ENCODE results near the gene MAPK12.

MAPK12 gene

DNA sequence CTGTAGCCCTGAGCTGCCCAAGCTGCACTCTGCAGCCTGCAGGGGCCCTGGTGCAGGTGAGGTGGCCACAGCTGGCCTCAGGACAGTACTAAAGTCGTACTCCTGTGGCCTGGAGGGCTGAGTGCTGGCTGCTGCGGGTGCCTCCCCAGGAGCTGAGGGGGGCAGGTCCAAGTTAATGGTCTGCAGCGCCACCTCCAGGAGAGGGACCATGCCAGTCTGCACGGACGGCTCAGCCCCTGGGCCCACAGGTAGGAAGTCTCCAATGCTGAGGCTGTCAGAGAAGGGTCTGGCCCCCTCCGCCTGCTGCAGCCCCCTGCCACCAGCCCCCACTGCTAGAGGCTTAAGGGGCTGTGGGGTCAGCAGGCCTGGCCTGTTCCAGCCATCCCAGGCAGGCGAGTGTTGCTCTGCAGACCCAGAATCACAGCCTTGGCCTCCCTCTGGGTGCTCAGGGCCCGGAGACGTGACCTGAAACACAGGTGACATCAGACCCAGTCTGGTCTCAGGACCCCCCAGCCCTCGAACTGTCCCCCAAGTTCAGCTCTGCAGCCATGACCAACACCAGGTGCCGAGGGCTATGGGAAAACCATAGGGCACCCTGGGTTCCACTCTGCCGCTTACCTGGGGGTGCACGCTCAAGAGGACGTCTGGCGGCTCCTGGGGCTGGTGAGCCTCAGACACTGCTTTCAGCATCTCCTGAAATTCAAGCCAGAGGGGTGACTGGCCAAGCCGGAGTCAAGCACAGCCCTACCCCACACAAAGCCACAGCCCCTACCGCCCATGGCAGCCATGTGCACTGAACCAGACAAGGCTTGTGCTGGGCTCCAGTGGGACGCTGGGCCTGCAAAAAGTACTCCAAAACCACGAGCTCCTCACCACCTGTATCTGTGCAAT lies 39.8 kb downstream of the MAPK12 start:
- no peak overlapping the region for H3K9ac ChIP-seq (ENCODE audit: low read depth, low read length)
- WGBS: 94% methylated on average over 19 of the region's 19 CpGs

DNA sequence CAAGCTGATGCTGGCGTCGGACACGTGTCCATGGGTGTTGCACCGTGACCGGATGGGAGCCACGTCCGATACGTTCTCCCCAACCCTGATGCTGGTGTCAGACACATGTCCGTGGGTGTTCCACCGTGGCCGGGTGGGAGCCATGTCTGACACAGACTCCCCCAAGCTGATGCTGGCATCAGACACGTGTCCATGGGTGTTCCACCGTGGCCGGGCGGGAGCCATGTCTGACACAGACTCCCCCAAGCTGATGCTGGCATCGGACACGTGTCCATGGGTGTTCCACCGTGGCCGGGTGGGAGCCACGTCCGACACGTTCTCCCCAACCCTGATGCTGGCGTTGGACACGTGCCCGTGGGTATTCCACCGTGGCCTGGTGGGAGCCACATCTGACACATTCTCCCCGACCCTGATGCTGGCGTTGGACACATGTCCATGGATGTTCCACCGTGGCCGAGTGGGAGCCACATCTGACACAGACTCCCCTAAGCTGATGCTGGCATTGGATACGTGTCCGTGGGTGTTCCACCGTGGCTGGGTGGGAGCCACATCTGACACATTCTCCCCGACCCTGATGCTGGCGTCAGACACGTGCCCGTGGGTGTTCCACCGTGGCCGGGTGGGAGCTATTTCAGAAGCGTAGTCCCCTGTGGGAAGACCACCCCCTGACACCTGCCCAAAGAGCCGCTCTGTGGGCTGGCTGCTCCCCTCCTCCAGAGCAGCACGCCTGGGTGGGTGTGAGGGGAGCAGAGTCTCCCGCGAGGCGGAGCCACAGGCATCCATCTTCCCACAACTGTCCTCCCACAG lies 40.7 kb downstream of the MAPK12 start:
- no peak overlapping the region for H3K27ac ChIP-seq (ENCODE audit: low read depth, low read length)
- no peaks in the 10 kb centered on the region for H3K9me3 ChIP-seq (ENCODE audit: insufficient read depth, low read depth, low read length)
- peaks cover 80% of the 10 kb centered on the region for H3K36me3 ChIP-seq (ENCODE audit: insufficient read depth, low read length)
- no peak overlapping the region for H3K9ac ChIP-seq (ENCODE audit: low read depth, low read length)
- 97% methylated on average over 44 of the region's 45 CpGs for WGBS
- H3K27me3 ChIP-seq (ENCODE audit: insufficient read depth, low read length): no peaks in the 10 kb centered on the region
- no peaks in the 10 kb centered on the region for H3K4me1 ChIP-seq (ENCODE audit: insufficient read depth, low read length)
- no peak overlapping the region for H3K4me3 ChIP-seq (ENCODE audit: low read length)

More for the DNA sequence above, 39.8 kb downstream of the MAPK12 start:
- Histone ChIP-seq H3K27ac (ENCODE audit: low read depth, low read length) (no peak overlapping the region), H3K36me3 (ENCODE audit: insufficient read depth, low read length) (peaks cover 71% of the 10 kb centered on the region), H3K9me3 (ENCODE audit: insufficient read depth, low read depth, low read length) (no peaks in the 10 kb centered on the region), H3K4me3 (ENCODE audit: low read length) (no peak overlapping the region), H3K27me3 (ENCODE audit: insufficient read depth, low read length) (no peaks in the 10 kb centered on the region), H3K4me1 (ENCODE audit: insufficient read depth, low read length) (no peaks in the 10 kb centered on the region)

DNA sequence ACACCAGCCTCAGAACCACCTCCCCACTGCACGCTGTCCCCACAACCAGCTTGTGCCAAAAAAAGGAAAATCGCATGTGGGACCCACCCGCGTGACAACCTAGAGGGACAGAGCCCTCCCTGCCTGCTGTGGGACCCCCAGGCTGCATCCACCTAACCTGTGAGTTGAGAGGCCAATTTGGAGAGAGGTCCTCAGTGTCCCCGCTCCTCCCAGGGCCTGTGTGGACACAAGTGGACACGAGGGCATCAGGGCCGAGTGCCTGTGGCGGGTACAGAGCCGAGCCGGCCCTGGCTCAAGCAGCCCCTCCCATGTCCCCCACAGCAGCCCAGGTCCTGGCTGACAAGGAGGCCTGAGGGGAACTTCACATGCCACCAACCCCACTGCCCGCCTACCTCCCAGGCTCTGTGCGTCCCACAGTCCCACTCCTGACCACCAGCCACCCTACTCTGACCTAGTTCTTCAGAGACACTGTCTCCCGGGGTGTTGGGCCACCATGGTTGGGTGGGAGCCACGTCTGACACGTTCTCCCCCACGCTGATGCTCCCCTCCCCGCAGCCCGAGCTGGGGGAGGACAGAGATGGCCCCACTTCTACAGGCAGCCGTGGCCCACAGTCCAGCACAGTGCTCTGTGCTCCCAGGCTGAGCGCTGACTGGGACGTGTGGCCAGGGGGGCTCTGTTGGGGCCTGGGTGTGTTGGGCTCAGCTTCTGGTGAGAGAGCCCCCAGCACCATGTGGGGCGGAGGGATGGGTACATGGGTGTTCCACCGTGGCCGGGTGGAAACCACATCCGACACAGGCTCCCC lies 41.5 kb downstream of the MAPK12 start:
- WGBS: 96% methylated on average over 25 of the region's 25 CpGs
- Histone ChIP-seq H3K4me3 (ENCODE audit: low read length) (no peak overlapping the region), H3K9me3 (ENCODE audit: insufficient read depth, low read depth, low read length) (no peaks in the 10 kb centered on the region), H3K4me1 (ENCODE audit: insufficient read depth, low read length) (no peaks in the 10 kb centered on the region), H3K27me3 (ENCODE audit: insufficient read depth, low read length) (no peaks in the 10 kb centered on the region), H3K36me3 (ENCODE audit: insufficient read depth, low read length) (peaks cover 86% of the 10 kb centered on the region), H3K9ac (ENCODE audit: low read depth, low read length) (no peak overlapping the region), H3K27ac (ENCODE audit: low read depth, low read length) (no peak overlapping the region)

DNA sequence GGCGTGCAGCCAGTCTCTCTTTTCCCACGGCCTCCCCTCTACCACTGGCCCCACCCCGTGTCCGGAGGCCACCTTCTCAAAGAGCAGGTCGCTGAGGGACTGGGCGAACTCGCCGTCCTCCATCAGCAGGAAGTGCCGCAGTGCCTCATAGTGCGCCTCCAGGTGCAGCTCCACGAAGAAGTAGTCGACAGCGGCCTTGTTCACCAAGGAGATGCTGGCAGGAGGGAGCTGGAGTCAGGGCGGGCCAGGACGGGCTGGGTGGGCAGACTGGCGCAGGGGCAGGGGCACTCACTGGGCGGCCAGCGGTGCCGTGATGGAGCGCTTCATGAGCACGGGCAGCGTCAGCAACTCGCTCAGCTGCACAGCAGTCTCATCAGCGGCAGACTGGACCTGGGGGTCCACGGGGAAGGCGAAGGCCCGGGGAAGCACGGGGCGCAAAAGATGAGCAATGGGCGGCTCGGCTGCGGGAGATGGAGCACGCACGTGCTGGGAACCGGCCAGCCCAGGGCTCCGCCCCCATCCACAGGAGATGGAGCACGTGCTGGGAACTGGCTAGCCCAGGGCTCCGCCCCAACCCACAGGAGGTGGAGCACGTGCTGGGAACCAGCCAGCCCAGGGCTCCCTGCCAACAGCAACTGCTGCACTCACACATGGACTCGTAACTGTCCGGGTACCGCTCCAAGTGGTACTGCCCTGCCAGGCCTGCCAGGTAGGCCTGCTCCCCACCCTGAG lies 42.3 kb downstream of the MAPK12 start:
- H3K4me1 ChIP-seq (ENCODE audit: insufficient read depth, low read length): no peaks in the 10 kb centered on the region

DNA sequence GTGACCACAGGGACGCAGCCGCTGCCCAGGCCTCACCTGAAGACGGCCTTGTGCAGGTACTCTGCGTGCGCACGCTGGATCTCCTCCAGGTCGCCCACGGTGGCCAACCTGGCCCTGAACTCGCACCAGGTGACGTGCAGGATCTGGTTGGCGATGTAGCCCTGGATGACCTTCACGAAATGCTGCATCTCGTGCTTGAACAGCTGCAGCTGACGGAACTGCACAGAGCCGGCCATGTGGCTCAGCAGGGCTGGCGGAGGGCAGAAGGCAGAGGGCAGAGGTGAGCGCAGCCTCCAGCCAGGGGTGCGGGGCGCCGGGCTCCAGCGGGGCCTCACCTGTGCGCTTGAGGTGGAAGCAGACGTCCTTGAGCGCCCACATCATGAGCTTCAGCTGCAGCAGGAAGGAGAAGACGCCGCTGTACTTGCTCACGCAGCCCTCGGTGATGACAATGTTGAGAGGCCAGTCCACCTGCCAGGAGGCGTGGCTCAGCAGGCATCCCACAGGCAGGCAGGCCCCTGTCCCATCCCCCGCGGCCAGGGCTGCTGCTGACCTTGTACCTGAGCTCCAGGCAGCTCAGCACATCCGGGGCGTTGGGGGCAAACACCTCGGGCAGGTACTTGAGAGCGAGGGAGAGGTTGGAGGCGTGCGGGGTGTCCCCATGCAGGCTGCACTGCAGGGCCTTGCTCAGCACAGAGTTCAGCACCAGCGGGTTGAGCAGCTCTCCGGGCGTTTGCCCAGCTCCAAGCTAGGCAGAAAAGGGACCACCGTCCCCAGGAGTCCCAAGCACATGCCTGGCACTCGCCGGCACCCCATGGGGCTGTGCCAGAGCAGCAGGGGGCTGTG lies 43.1 kb downstream of the MAPK12 start:
- 92% methylated on average over 43 of the region's 43 CpGs for WGBS
- Histone ChIP-seq H3K4me1 (ENCODE audit: insufficient read depth, low read length) (no peaks in the 10 kb centered on the region), H3K9ac (ENCODE audit: low read depth, low read length) (no peak overlapping the region), H3K9me3 (ENCODE audit: insufficient read depth, low read depth, low read length) (no peaks in the 10 kb centered on the region), H3K27me3 (ENCODE audit: insufficient read depth, low read length) (no peaks in the 10 kb centered on the region), H3K36me3 (ENCODE audit: insufficient read depth, low read length) (peaks cover 90% of the 10 kb centered on the region), H3K27ac (ENCODE audit: low read depth, low read length) (no peak overlapping the region), H3K4me3 (ENCODE audit: low read length) (no peak overlapping the region)

More for the DNA sequence above, 42.3 kb downstream of the MAPK12 start:
- H3K36me3 ChIP-seq (ENCODE audit: insufficient read depth, low read length): peaks cover 89% of the 10 kb centered on the region
- H3K4me3 ChIP-seq (ENCODE audit: low read length): no peak overlapping the region
- no peak overlapping the region for H3K9ac ChIP-seq (ENCODE audit: low read depth, low read length)
- WGBS: 88% methylated on average over 42 of the region's 42 CpGs
- H3K27me3 ChIP-seq (ENCODE audit: insufficient read depth, low read length): no peaks in the 10 kb centered on the region
- no peak overlapping the region for H3K27ac ChIP-seq (ENCODE audit: low read depth, low read length)
- no peaks in the 10 kb centered on the region for H3K9me3 ChIP-seq (ENCODE audit: insufficient read depth, low read depth, low read length)

DNA sequence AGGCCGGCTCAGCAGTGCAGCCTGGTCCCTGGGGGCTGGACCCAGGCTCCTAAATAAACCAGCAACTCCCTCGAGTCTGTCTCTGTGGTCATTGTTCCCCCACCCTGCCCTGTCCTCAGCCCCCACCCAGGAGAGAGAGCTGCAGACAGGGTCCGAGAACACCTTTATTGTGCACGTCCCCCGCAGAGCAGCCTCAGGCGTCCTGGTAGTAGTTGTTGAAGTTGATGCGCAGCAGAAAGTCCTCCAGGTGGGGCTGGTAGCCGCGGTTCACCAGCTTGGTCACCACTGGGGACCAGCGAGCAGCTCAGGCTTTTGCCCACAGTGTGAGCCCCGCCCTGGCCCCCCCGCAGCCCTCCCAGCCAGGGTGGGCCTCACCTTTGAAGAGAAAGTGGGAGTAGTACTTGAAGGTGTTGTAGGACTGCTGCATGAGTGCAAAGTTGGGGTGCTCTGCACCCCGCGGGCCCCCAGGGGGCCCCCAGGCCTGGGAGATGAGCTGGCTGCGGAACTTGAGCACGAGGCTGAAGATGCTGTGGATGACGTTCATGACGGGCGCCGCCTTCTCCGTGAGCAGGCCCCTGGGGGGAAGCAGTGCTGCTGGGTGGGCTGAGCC lies 43.8 kb downstream of the MAPK12 start:
- 94% methylated on average over 21 of the region's 21 CpGs for WGBS
- H3K27me3 ChIP-seq (ENCODE audit: insufficient read depth, low read length): no peaks in the 10 kb centered on the region
- peaks cover 91% of the 10 kb centered on the region for H3K36me3 ChIP-seq (ENCODE audit: insufficient read depth, low read length)
- H3K4me3 ChIP-seq (ENCODE audit: low read length): no peak overlapping the region
- H3K9me3 ChIP-seq (ENCODE audit: insufficient read depth, low read depth, low read length): no peaks in the 10 kb centered on the region
- no peaks in the 10 kb centered on the region for H3K4me1 ChIP-seq (ENCODE audit: insufficient read depth, low read length)
- H3K27ac ChIP-seq (ENCODE audit: low read depth, low read length): no peak overlapping the region
- no peak overlapping the region for H3K9ac ChIP-seq (ENCODE audit: low read depth, low read length)

DNA sequence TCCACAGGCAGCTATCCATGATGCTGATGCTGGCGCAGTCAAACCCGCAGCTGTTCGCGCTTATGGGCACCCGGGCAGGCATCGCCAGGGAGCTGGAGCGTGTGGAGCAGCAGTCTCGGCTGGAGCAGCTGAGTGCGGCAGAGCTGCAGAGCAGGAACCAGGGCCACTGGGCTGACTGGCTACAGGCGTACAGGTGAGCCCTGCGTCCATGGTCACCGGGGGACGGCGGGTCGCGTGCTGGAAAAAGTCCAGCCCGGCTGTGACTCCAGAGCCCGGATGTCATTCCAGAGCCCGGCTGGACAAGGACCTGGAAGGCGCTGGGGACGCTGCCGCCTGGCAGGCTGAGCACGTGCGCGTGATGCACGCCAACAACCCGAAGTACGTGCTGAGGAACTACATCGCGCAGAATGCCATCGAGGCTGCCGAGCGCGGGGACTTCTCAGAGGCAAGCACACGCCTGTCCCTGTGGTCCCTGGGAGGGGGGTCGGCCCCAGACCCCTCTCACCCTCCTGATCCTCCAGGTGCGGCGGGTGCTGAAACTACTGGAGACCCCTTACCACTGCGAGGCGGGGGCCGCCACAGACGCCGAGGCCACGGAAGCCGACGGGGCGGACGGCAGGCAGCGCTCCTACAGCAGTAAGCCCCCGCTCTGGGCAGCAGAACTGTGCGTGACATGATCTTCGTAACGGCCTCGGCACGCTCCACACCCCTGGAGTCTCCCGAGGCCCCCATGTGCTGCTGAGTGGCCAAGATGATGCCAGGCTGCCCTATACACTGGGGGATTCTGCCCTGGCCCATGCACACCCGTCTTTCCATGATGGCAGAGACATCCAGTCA lies 44.6 kb downstream of the MAPK12 start:
- H3K9me3 ChIP-seq (ENCODE audit: insufficient read depth, low read depth, low read length): no peaks in the 10 kb centered on the region
- H3K27ac ChIP-seq (ENCODE audit: low read depth, low read length): no peak overlapping the region
- no peak overlapping the region for H3K9ac ChIP-seq (ENCODE audit: low read depth, low read length)
- H3K4me1 ChIP-seq (ENCODE audit: insufficient read depth, low read length): no peaks in the 10 kb centered on the region
- H3K36me3 ChIP-seq (ENCODE audit: insufficient read depth, low read length): peaks cover 92% of the 10 kb centered on the region
- H3K4me3 ChIP-seq (ENCODE audit: low read length): no peak overlapping the region
- WGBS: 96% methylated on average over 57 of the region's 57 CpGs
- no peaks in the 10 kb centered on the region for H3K27me3 ChIP-seq (ENCODE audit: insufficient read depth, low read length)

DNA sequence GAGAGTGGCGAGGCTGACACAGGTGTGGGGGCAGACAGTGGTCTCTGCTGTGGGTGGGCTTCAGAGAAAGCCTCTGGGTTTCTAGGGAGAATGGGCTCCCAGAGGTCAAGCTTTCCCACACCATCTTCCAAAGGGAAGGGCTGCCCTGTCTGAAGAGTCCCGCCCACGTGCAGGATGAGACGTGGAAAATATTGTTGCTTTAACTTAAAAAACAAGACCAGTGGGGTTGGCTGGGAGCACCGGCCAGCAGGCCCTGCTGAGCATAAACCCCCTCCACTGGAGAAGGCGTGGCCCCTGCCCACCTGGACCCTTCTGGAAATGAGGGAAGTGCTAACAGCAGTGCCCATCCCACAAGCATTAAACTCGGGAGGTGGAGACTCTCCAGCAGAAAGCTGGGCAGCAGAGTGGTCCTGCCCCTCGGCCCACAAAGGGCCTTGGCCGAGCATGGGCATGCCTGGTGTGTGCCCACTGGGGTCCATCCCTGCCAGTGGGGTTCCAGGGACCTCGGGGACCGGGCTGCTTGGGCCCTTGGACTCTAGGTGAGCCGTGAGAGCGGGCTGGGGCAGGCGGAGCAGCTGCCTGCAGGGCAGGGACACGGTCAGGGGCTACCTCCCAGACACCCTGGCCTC lies 45.3 kb downstream of the MAPK12 start:
- 95% methylated on average over 15 of the region's 15 CpGs for WGBS
- H3K9ac ChIP-seq (ENCODE audit: low read depth, low read length): no peak overlapping the region
- H3K4me1 ChIP-seq (ENCODE audit: insufficient read depth, low read length): no peaks in the 10 kb centered on the region
- H3K4me3 ChIP-seq (ENCODE audit: low read length): no peak overlapping the region
- H3K9me3 ChIP-seq (ENCODE audit: insufficient read depth, low read depth, low read length): no peaks in the 10 kb centered on the region
- no peaks in the 10 kb centered on the region for H3K27me3 ChIP-seq (ENCODE audit: insufficient read depth, low read length)
- no peak overlapping the region for H3K27ac ChIP-seq (ENCODE audit: low read depth, low read length)
- peaks cover 89% of the 10 kb centered on the region for H3K36me3 ChIP-seq (ENCODE audit: insufficient read depth, low read length)
